Central memory CD8-positive, alpha-beta T cell (primary cell): ENCODE data around the gene KIAA1586.
"Not testable (repeated sequence)": the region's sequence is repeated elsewhere in the genome, so short reads cannot be mapped to it uniquely, and the experiment has no call there.

Source experiments
- ATAC-seq: fragments of 150-1000 bp; cut with Tn5 transposase; replicated peaks from 2 replicates; pipeline ENCODE4 v1.10.0; 2022; ENCODE audit warnings: mild to moderate bottlenecking, moderate FRiP score, moderate number of reproducible peaks; ENCODE audit not compliant: poor library complexity, severe bottlenecking; ENCODE audit errors: extremely low read depth
- DNase-seq, 2 donors: peaks; one replicate each; pipeline ENCODE4 v3.0.0; 2021; ENCODE audit warnings: low spot score in 2 of 2
- H3K27ac Mint-ChIP-seq: one replicate; pipeline ENCODE4 v1.8.0; 2022; ENCODE audit warnings: low read depth, mild to moderate bottlenecking, moderate library complexity, mixed read lengths
- H3K27me3 Mint-ChIP-seq: one replicate; pipeline ENCODE4 v1.8.0; 2022; ENCODE audit warnings: mixed read lengths
- H3K36me3 Mint-ChIP-seq: one replicate; pipeline ENCODE4 v1.8.0; 2022; ENCODE audit warnings: mild to moderate bottlenecking, moderate library complexity, mixed read lengths; ENCODE audit not compliant: insufficient read depth
- H3K4me1 Mint-ChIP-seq: one replicate; pipeline ENCODE4 v1.8.0; 2022; ENCODE audit warnings: mixed read lengths
- H3K4me3 Mint-ChIP-seq: one replicate; pipeline ENCODE4 v1.8.0; 2022; ENCODE audit warnings: mild to moderate bottlenecking, moderate library complexity, mixed read lengths
- H3K9me3 Mint-ChIP-seq: one replicate; pipeline ENCODE4 v1.8.0; 2022; ENCODE audit warnings: mixed read lengths

Gene KIAA1586

GRCh38 chr6:57024775-57025174 lies 21.7 kb upstream of the KIAA1586 start:
- Mint-ChIP-seq H3K9me3 (peaks cover 17% of the 10 kb centered on the region), H3K27me3 (peaks cover 35% of the 10 kb centered on the region), H3K36me3 (no peaks in the 10 kb centered on the region), H3K4me1 (no peaks in the 10 kb centered on the region), H3K27ac (no peak overlapping the region), H3K4me3 (no peak overlapping the region)
- ATAC-seq, result no peak
- no peak for DNase-seq

GRCh38 chr6:57026001-57026400 lies 20.5 kb upstream of the KIAA1586 start:
- H3K36me3 Mint-ChIP-seq, result no peaks in the 10 kb centered on the region
- DNase-seq (no peak), ATAC-seq (no peak)
- peaks cover 17% of the 10 kb centered on the region for H3K9me3 Mint-ChIP-seq
- no peaks in the 10 kb centered on the region for H3K4me1 Mint-ChIP-seq
- no peak overlapping the region for H3K27ac Mint-ChIP-seq
- H3K4me3 Mint-ChIP-seq, result no peak overlapping the region
- peaks cover 38% of the 10 kb centered on the region for H3K27me3 Mint-ChIP-seq

GRCh38 chr6:57027301-57027700 lies 19.2 kb upstream of the KIAA1586 start:
- peaks cover 17% of the 10 kb centered on the region for H3K9me3 Mint-ChIP-seq

GRCh38 chr6:57029213-57029612 lies 17.3 kb upstream of the KIAA1586 start:
- no peaks in the 10 kb centered on the region for H3K36me3 Mint-ChIP-seq
- no peaks in the 10 kb centered on the region for H3K4me1 Mint-ChIP-seq
- H3K27me3 Mint-ChIP-seq, result peaks cover 66% of the 10 kb centered on the region
- DNase-seq (no peak), ATAC-seq (no peak)
- H3K4me3 Mint-ChIP-seq, result no peak overlapping the region
- peaks cover 17% of the 10 kb centered on the region for H3K9me3 Mint-ChIP-seq
- no peak overlapping the region for H3K27ac Mint-ChIP-seq

More at GRCh38 chr6:57027301-57027700, 19.2 kb upstream of the KIAA1586 start:
- H3K4me1 Mint-ChIP-seq, result no peaks in the 10 kb centered on the region
- ATAC-seq (no peak), DNase-seq (no peak)
- no peaks in the 10 kb centered on the region for H3K36me3 Mint-ChIP-seq
- no peak overlapping the region for H3K4me3 Mint-ChIP-seq
- H3K27ac Mint-ChIP-seq, result no peak overlapping the region
- H3K27me3 Mint-ChIP-seq, result peaks cover 51% of the 10 kb centered on the region

- Mint-ChIP-seq H3K27ac (no peak overlapping the region), H3K4me1 (no peaks in the 10 kb centered on the region), H3K27me3 (peaks cover 72% of the 10 kb centered on the region), H3K36me3 (no peaks in the 10 kb centered on the region), H3K4me3 (no peak overlapping the region), H3K9me3 (no peaks in the 10 kb centered on the region)
- DNase-seq (no peak), ATAC-seq (no peak)
Measured at GRCh38 chr6:57033228-57033627, 13.3 kb upstream of the KIAA1586 start.

- no peak for DNase-seq
- no peaks in the 10 kb centered on the region for H3K9me3 Mint-ChIP-seq
- ATAC-seq, result no peak
- H3K27ac Mint-ChIP-seq, result no peak overlapping the region
- peaks cover 78% of the 10 kb centered on the region for H3K27me3 Mint-ChIP-seq
- H3K4me1 Mint-ChIP-seq, result no peaks in the 10 kb centered on the region
- no peaks in the 10 kb centered on the region for H3K36me3 Mint-ChIP-seq
- H3K4me3 Mint-ChIP-seq, result no peak overlapping the region
Measured at GRCh38 chr6:57035549-57035948, 10.9 kb upstream of the KIAA1586 start.

- Mint-ChIP-seq H3K4me1 (no peaks in the 10 kb centered on the region), H3K27me3 (peaks cover 83% of the 10 kb centered on the region), H3K4me3 (no peak overlapping the region), H3K36me3 (no peaks in the 10 kb centered on the region), H3K9me3 (no peaks in the 10 kb centered on the region), H3K27ac (no peak overlapping the region)
- ATAC-seq, result no peak
- no peak for DNase-seq
Measured at GRCh38 chr6:57038906-57039305, 7.6 kb upstream of the KIAA1586 start.

- ATAC-seq (no peak), DNase-seq (no peak)
- Mint-ChIP-seq H3K4me1 (no peaks in the 10 kb centered on the region), H3K27me3 (peaks cover 79% of the 10 kb centered on the region), H3K4me3 (no peak overlapping the region), H3K36me3 (no peaks in the 10 kb centered on the region), H3K27ac (no peak overlapping the region), H3K9me3 (no peaks in the 10 kb centered on the region)
Measured at GRCh38 chr6:57040011-57040410, 6.5 kb upstream of the KIAA1586 start.

- not testable (repeated sequence) for H3K9me3 Mint-ChIP-seq, H3K27ac Mint-ChIP-seq, ATAC-seq, H3K4me3 Mint-ChIP-seq, H3K36me3 Mint-ChIP-seq, DNase-seq
- peaks cover 52% of the 10 kb centered on the region for H3K27me3 Mint-ChIP-seq
- peaks cover 24% of the 10 kb centered on the region for H3K4me1 Mint-ChIP-seq
Measured at GRCh38 chr6:57044061-57044460, 2.4 kb upstream of the KIAA1586 start.

GRCh38 chr6:57044568-57044967 lies 1.9 kb upstream of the KIAA1586 start:
- peaks cover 29% of the 10 kb centered on the region for H3K4me1 Mint-ChIP-seq
- no peak for DNase-seq
- no peak for ATAC-seq
- no peak overlapping the region for H3K27ac Mint-ChIP-seq
- no peaks in the 10 kb centered on the region for H3K9me3 Mint-ChIP-seq
- H3K4me3 Mint-ChIP-seq, result no peak overlapping the region
- peaks cover 8% of the 10 kb centered on the region for H3K36me3 Mint-ChIP-seq
- H3K27me3 Mint-ChIP-seq, result peaks cover 47% of the 10 kb centered on the region

- H3K9me3 Mint-ChIP-seq, DNase-seq, H3K4me3 Mint-ChIP-seq, H3K27ac Mint-ChIP-seq: not testable (repeated sequence)
- Mint-ChIP-seq H3K36me3 (peaks cover 13% of the 10 kb centered on the region), H3K4me1 (peaks cover 33% of the 10 kb centered on the region), H3K27me3 (peaks cover 21% of the 10 kb centered on the region)
- ATAC-seq, result peak; percentile 60
Measured at GRCh38 chr6:57047257-57047585, 728 bp downstream of the KIAA1586 start.

- Mint-ChIP-seq H3K4me1 (peaks cover 33% of the 10 kb centered on the region), H3K27ac (peak overlapping the region; percentile 67), H3K36me3 (peaks cover 17% of the 10 kb centered on the region), H3K27me3 (peaks cover 16% of the 10 kb centered on the region), H3K4me3 (peak overlapping the region; percentile 41)
- DNase-seq, H3K9me3 Mint-ChIP-seq, ATAC-seq: not testable (repeated sequence)
Measured at GRCh38 chr6:57047859-57048258, 1.4 kb downstream of the KIAA1586 start.

- Mint-ChIP-seq H3K27ac (no peak overlapping the region), H3K9me3 (no peaks in the 10 kb centered on the region), H3K36me3 (peaks cover 22% of the 10 kb centered on the region), H3K4me3 (peak overlapping the region; percentile 41), H3K4me1 (peaks cover 33% of the 10 kb centered on the region), H3K27me3 (peaks cover 9% of the 10 kb centered on the region)
- no peak for ATAC-seq
- no peak for DNase-seq
Measured at GRCh38 chr6:57048577-57048976, 2.1 kb downstream of the KIAA1586 start.

GRCh38 chr6:57063847-57064246 lies 17.4 kb downstream of the KIAA1586 start:
- no peak overlapping the region for H3K4me3 Mint-ChIP-seq
- DNase-seq, result no peak
- H3K36me3 Mint-ChIP-seq, result peaks cover 22% of the 10 kb centered on the region
- H3K9me3 Mint-ChIP-seq, result no peaks in the 10 kb centered on the region
- ATAC-seq, result no peak
- no peaks in the 10 kb centered on the region for H3K4me1 Mint-ChIP-seq
- no peak overlapping the region for H3K27ac Mint-ChIP-seq
- no peaks in the 10 kb centered on the region for H3K27me3 Mint-ChIP-seq
